DMS 273 (cell line): ENCODE results near the gene CSNK2A3.

Source experiments
- DNase-seq: peaks from one replicate; lab custom pipeline; 2025; ENCODE audit not compliant: unreplicated experiment; lab: John Stamatoyannopoulos, UW

The CSNK2A3 gene

GRCh38 chr11:11338304-11338703 lies 14.7 kb downstream of the CSNK2A3 start:
- no peak for DNase-seq

GRCh38 chr11:11336664-11337063 lies 16.4 kb downstream of the CSNK2A3 start:
- no peak for DNase-seq

GRCh38 chr11:11335043-11335442 lies 18.0 kb downstream of the CSNK2A3 start:
- no peak for DNase-seq

- DNase-seq = no peak
Measured at GRCh38 chr11:11334607-11335006, 18.4 kb downstream of the CSNK2A3 start.

GRCh38 chr11:11332141-11332710 lies 20.8 kb downstream of the CSNK2A3 start:
- DNase-seq = no peak

- DNase-seq = no peak
Measured at GRCh38 chr11:11329062-11329806, 23.8 kb downstream of the CSNK2A3 start.

GRCh38 chr11:11324090-11324489 lies 29.0 kb downstream of the CSNK2A3 start:
- DNase-seq = no peak

GRCh38 chr11:11322101-11322500 lies 30.9 kb downstream of the CSNK2A3 start:
- DNase-seq = no peak

- DNase-seq = no peak
Measured at GRCh38 chr11:11320825-11321224, 32.2 kb downstream of the CSNK2A3 start.

GRCh38 chr11:11318961-11319360 lies 34.1 kb downstream of the CSNK2A3 start:
- no peak for DNase-seq

- DNase-seq = no peak
Measured at GRCh38 chr11:11318461-11318860, 34.6 kb downstream of the CSNK2A3 start.

- no peak for DNase-seq
Measured at GRCh38 chr11:11316651-11317230, 36.3 kb downstream of the CSNK2A3 start.

GRCh38 chr11:11313902-11314692 lies 39.0 kb downstream of the CSNK2A3 start:
- no peak for DNase-seq

- DNase-seq = no peak
Measured at GRCh38 chr11:11313426-11313825, 39.6 kb downstream of the CSNK2A3 start.

GRCh38 chr11:11312738-11313137 lies 40.3 kb downstream of the CSNK2A3 start:
- no peak for DNase-seq

- DNase-seq = no peak
Measured at GRCh38 chr11:11311169-11311568, 41.9 kb downstream of the CSNK2A3 start.

- no peak for DNase-seq
Measured at GRCh38 chr11:11309906-11310305, 43.1 kb downstream of the CSNK2A3 start.

- DNase-seq = no peak
Measured at GRCh38 chr11:11308249-11308648, 44.8 kb downstream of the CSNK2A3 start.

- DNase-seq = no peak
Measured at GRCh38 chr11:11306855-11307254, 46.2 kb downstream of the CSNK2A3 start.

- no peak for DNase-seq
Measured at GRCh38 chr11:11304550-11304949, 48.5 kb downstream of the CSNK2A3 start.

GRCh38 chr11:11302565-11302964 lies 50.5 kb downstream of the CSNK2A3 start:
- DNase-seq = no peak
